K562 (cell line): ENCODE results near the gene YKT6. TPM values are rescaled to one million over a fixed set of nuclear protein-coding genes. Genes with fewer than 3 reads are reported as not detected.
A peak's percentile ranks its signal among the peaks of the same experiment; 100 is the strongest.

Experiments
- LARP7 ChIP-seq: fragments of 450-650 bp; IDR thresholded peaks from 2 replicates; pipeline ENCODE4 v1.6.1; 2016
- MBD2 ChIP-seq: sonication (generic); IDR thresholded peaks from 2 replicates; pipeline ENCODE4 v1.6.1; 2016; ENCODE audit warnings: low read depth, borderline replicate concordance
- MCM2 ChIP-seq: fragments of 450-650 bp; IDR thresholded peaks from 2 replicates; pipeline ENCODE4 v1.6.1; 2017; ENCODE audit warnings: low read depth, mild to moderate bottlenecking
- MTA2 ChIP-seq: fragments of 450-650 bp; IDR thresholded peaks from 2 replicates; pipeline ENCODE4 v1.6.1; 2016; ENCODE audit warnings: low read depth
- RBFOX2 ChIP-seq: fragments of 200-400 bp; formaldehyde crosslinking; IDR thresholded peaks from 2 replicates; pipeline ENCODE4 v1.6.1; 2017; ENCODE audit warnings: low read depth, mild to moderate bottlenecking, low read length, moderate library complexity
- SIN3B ChIP-seq: fragments of 450-650 bp; IDR thresholded peaks from 2 replicates; pipeline ENCODE4 v1.6.1; 2017; ENCODE audit warnings: low read depth, mild to moderate bottlenecking, moderate library complexity
- polyA plus RNA-seq, 8 experiments: library from polyadenylated mRNA; depleted of rRNA in 4 of 8; stranded (reverse) in 5 of 8; unstranded in 3 of 8; fragments of >200 nt; fragmentation: Nextera tagmentation in 2 of 8; fragmentation: Illumina TruSeq in 1 of 8; extraction: Ambion mirVana in 2 of 8; extraction: Trizol in 1 of 8; gene quantifications; 2 replicates each; pipeline versions ENCODE4 v1.2.1 to v1.2.3, GENCODE V29; 2011 to 2014; ENCODE audit warnings: inconsistent platforms in 1 of 8, missing spikeins in 1 of 8
- total RNA-seq, 7 experiments: library from RNA; depleted of rRNA in 6 of 7; stranded (reverse); fragments of >200 nt in 6 of 7; fragmentation: Illumina TruSeq in 2 of 7; extraction: Trizol in 2 of 7; gene quantifications; 2 replicates each; pipeline versions ENCODE4 v1.2.1 to v1.2.3, GENCODE V29; 2011 to 2021; ENCODE audit warnings: low replicate concordance in 1 of 7
- TF ChIP-seq, protein P1 (sequence below), 2 experiments: fragments of 450-650 bp; IDR thresholded peaks; 2 replicates each; pipeline ENCODE4 v1.6.1; 2016; ENCODE audit warnings: mild to moderate bottlenecking in 2 of 2, borderline replicate concordance in 1 of 2, low read depth in 1 of 2, moderate library complexity in 1 of 2
- TF ChIP-seq, protein P2 (sequence below): fragments of 250-450 bp; sonication (Bioruptor Pico); IDR thresholded peaks from 2 replicates; pipeline ENCODE4 v1.4.0; 2020; ENCODE audit warnings: mild to moderate bottlenecking
- TF ChIP-seq, protein P3 (sequence below): fragments of 250-450 bp; sonication (Bioruptor Pico); IDR thresholded peaks from 2 replicates; pipeline ENCODE4 v1.8.0; 2022; ENCODE audit warnings: moderate library complexity, mild to moderate bottlenecking, inconsistent platforms
- TF ChIP-seq, protein P4 (sequence below), 2 experiments: IDR thresholded peaks; 2 replicates each; pipeline ENCODE4 v1.6.1; 2011; ENCODE audit warnings: borderline replicate concordance in 1 of 2, control low read depth in 1 of 2, low read depth in 1 of 2, low read length in 1 of 2, mild to moderate bottlenecking in 1 of 2, mixed read lengths in 1 of 2, moderate library complexity in 1 of 2; ENCODE audit not compliant: insufficient read depth in 1 of 2, insufficient read length in 1 of 2, poor library complexity in 1 of 2, severe bottlenecking in 1 of 2; ENCODE audit errors: extremely low read depth in 1 of 2
- TF ChIP-seq, protein P5 (sequence below), 2 experiments: fragments of 450-650 bp; conservative IDR thresholded peaks; 2 replicates each; pipeline ENCODE4 v1.6.1; 2017; ENCODE audit warnings: mild to moderate bottlenecking in 2 of 2, moderate library complexity in 2 of 2

Gene YKT6
- total and polyA plus RNA-seq, 9 of the 15 experiments (the other 6 are each of a cell fraction or from before 2014, with no cell fraction given), result 1.6 to 90.6 (median 75.1) TPM

GRCh38 chr7:44257618-44258422, 57.0 kb downstream of the YKT6 start (continued):
- TF ChIP-seq, protein P1, sequence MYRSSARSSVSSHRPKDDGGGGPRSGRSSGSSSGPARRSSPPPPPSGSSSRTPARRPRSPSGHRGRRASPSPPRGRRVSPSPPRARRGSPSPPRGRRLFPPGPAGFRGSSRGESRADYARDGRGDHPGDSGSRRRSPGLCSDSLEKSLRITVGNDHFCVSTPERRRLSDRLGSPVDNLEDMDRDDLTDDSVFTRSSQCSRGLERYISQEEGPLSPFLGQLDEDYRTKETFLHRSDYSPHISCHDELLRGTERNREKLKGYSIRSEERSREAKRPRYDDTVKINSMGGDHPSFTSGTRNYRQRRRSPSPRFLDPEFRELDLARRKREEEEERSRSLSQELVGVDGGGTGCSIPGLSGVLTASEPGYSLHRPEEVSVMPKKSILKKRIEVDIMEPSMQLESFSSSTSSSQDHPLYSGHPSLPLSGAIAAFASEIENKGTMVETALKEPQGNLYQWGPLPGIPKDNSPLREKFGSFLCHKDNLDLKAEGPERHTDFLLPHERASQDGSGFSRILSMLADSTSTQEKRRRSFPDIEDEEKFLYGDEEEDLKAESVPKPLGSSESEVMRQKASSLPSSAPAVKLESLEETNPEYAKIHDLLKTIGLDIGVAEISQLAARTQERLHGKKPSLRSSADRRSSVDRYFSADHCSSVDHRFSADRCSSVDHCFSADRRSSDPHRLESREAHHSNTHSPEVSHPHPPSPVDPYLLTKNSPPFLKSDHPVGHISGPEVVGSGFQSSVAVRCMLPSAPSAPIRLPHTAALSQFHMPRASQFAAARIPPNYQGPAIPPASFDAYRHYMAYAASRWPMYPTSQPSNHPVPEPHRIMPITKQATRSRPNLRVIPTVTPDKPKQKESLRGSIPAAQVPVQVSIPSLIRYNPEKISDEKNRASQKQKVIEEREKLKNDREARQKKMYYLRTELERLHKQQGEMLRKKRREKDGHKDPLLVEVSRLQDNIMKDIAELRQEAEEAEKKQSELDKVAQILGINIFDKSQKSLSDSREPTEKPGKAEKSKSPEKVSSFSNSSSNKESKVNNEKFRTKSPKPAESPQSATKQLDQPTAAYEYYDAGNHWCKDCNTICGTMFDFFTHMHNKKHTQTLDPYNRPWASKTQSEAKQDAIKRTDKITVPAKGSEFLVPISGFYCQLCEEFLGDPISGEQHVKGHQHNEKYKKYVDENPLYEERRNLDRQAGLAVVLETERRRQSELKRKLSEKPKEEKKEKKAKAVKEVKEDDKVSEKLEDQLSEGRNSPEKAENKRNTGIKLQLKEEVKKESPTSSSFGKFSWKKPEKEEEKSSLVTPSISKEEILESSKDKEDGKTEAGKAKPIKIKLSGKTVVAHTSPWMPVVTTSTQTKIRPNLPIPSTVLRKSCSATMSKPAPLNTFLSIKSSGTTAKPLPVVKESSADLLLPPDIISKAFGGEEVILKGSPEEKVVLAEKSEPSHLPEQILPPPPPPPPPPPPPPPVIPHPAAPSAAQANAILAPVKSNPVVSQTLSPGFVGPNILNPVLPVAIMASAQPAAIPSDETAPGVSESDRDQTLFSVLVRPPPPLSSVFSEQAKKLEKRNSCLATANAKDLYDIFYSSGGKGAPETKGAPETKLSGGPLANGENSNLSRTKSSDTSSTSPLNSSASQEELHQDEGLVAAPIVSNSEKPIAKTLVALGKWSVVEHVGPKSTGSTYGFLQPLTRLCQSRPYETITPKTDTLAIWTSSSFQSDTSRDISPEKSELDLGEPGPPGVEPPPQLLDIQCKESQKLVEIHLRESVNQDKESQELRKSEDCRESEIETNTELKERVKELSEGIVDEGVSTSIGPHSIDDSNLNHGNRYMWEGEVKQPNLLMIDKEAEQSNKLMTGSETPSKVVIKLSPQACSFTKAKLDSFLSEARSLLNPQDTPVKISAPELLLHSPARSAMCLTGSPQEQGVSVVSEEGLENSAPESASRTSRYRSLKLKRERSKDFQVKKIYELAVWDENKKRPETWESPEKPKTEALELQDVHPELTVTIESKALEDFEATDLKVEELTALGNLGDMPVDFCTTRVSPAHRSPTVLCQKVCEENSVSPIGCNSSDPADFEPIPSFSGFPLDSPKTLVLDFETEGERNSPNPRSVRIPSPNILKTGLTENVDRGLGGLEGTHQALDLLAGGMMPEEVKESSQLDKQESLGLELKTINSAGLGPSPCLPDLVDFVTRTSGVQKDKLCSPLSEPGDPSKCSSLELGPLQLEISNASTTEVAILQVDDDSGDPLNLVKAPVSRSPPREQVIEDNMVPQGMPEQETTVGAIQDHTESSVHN (IDR thresholded peaks at IDR 0.05; ENCODE audit: borderline replicate concordance in 1 of 2, low read depth in 1 of 2), result peak in 1 of 2 experiments; percentile 35; a peak in 1 of 4 replicates
- TF ChIP-seq, protein P2, sequence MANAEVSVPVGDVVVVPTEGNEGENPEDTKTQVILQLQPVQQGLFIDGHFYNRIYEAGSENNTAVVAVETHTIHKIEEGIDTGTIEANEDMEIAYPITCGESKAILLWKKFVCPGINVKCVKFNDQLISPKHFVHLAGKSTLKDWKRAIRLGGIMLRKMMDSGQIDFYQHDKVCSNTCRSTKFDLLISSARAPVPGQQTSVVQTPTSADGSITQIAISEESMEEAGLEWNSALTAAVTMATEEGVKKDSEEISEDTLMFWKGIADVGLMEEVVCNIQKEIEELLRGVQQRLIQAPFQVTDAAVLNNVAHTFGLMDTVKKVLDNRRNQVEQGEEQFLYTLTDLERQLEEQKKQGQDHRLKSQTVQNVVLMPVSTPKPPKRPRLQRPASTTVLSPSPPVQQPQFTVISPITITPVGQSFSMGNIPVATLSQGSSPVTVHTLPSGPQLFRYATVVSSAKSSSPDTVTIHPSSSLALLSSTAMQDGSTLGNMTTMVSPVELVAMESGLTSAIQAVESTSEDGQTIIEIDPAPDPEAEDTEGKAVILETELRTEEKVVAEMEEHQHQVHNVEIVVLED (CRISPR knock-in tag), result no peak
- TF ChIP-seq, protein P3, sequence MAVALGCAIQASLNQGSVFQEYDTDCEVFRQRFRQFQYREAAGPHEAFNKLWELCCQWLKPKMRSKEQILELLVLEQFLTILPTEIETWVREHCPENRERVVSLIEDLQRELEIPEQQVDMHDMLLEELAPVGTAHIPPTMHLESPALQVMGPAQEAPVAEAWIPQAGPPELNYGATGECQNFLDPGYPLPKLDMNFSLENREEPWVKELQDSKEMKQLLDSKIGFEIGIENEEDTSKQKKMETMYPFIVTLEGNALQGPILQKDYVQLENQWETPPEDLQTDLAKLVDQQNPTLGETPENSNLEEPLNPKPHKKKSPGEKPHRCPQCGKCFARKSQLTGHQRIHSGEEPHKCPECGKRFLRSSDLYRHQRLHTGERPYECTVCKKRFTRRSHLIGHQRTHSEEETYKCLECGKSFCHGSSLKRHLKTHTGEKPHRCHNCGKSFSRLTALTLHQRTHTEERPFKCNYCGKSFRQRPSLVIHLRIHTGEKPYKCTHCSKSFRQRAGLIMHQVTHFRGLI (CRISPR knock-in tag), result no peak
- TF ChIP-seq MTA2 (no peak), MCM2 (no peak), SIN3B (no peak), MBD2 (peak; percentile 40; the same call in 1 of the 2 replicates), RBFOX2 (peak; percentile 31; the same call in 1 of the 2 replicates), LARP7 (no peak)
- TF ChIP-seq, protein P4, sequence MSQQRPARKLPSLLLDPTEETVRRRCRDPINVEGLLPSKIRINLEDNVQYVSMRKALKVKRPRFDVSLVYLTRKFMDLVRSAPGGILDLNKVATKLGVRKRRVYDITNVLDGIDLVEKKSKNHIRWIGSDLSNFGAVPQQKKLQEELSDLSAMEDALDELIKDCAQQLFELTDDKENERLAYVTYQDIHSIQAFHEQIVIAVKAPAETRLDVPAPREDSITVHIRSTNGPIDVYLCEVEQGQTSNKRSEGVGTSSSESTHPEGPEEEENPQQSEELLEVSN (IDR thresholded peaks at IDR 0.05; ENCODE audit: borderline replicate concordance in 1 of 2, extremely low read depth in 1 of 2, insufficient read depth in 1 of 2, insufficient read length in 1 of 2, low read depth in 1 of 2, low read length in 1 of 2, poor library complexity in 1 of 2, severe bottlenecking in 1 of 2), result peak in 1 of 2 experiments; percentile 49
- TF ChIP-seq, protein P5, sequence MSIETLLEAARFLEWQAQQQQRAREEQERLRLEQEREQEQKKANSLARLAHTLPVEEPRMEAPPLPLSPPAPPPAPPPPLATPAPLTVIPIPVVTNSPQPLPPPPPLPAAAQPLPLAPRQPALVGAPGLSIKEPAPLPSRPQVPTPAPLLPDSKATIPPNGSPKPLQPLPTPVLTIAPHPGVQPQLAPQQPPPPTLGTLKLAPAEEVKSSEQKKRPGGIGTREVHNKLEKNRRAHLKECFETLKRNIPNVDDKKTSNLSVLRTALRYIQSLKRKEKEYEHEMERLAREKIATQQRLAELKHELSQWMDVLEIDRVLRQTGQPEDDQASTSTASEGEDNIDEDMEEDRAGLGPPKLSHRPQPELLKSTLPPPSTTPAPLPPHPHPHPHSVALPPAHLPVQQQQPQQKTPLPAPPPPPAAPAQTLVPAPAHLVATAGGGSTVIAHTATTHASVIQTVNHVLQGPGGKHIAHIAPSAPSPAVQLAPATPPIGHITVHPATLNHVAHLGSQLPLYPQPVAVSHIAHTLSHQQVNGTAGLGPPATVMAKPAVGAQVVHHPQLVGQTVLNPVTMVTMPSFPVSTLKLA (conservative IDR thresholded peaks at IDR 0.05), result peak; percentile 75 to 79; a peak in 3 of 4 replicates
